ENCODE data around the gene TMEM121B. TPM values are rescaled to one million over a fixed set of nuclear protein-coding genes. Genes with fewer than 3 reads are reported as not detected.

Gene TMEM121B
- total and polyA plus RNA-seq, 9 donors: 0.12 to 1.1 (median 0.53) TPM

GRCh38 chr22:17079572-17079971 is 41.6 kb downstream of the TMEM121B start:
- no peak for TF ChIP-seq CTCF (IDR thresholded peaks at IDR 0.05)
- TF ChIP-seq POLR2A (IDR thresholded peaks at IDR 0.05): no peak
- TF ChIP-seq EP300 (IDR thresholded peaks at IDR 0.05): no peak
- DNase-seq: no peak
- 80 to 83% (median 82%) methylated on average over 4 of the region's 4 CpGs for WGBS, 3 donors
- Histone ChIP-seq H3K36me3 (no peaks in the 10 kb centered on the region), H3K27ac (no peak overlapping the region), H3K27me3 (no peaks in the 10 kb centered on the region), H3K9me3 (no peaks in the 10 kb centered on the region), H3K4me3 (no peak overlapping the region), H3K4me1 (ENCODE audit: insufficient read depth) (no peaks in the 10 kb centered on the region)
- intact Hi-C loops (cut with DNase I): no loop called here

- no peaks in the 10 kb centered on the region for H3K9me3 ChIP-seq
- intact Hi-C loops (cut with DNase I): no loop called here
- no peaks in the 10 kb centered on the region for H3K4me1 ChIP-seq (ENCODE audit: insufficient read depth)
- DNase-seq: no peak
- H3K27ac ChIP-seq: no peak overlapping the region
- TF ChIP-seq POLR2A (IDR thresholded peaks at IDR 0.05): no peak
- no peak for TF ChIP-seq EP300 (IDR thresholded peaks at IDR 0.05)
- H3K4me3 ChIP-seq: no peak overlapping the region
- no peaks in the 10 kb centered on the region for H3K27me3 ChIP-seq
- H3K36me3 ChIP-seq: no peaks in the 10 kb centered on the region
Observed at GRCh38 chr22:17077255-17077654, 43.9 kb downstream of the TMEM121B start.

GRCh38 chr22:17074648-17075002 is 46.5 kb downstream of the TMEM121B start:
- no peaks in the 10 kb centered on the region for H3K27me3 ChIP-seq
- no peaks in the 10 kb centered on the region for H3K9me3 ChIP-seq
- H3K4me3 ChIP-seq: no peak overlapping the region
- H3K27ac ChIP-seq: no peak overlapping the region
- no peaks in the 10 kb centered on the region for H3K36me3 ChIP-seq
- intact Hi-C loops (cut with DNase I): no loop called here
- no peak for TF ChIP-seq EP300 (IDR thresholded peaks at IDR 0.05)
- no peak for TF ChIP-seq POLR2A (IDR thresholded peaks at IDR 0.05)
- no peak for TF ChIP-seq CTCF (IDR thresholded peaks at IDR 0.05)
- H3K4me1 ChIP-seq (ENCODE audit: insufficient read depth): no peaks in the 10 kb centered on the region
- DNase-seq: no peak

GRCh38 chr22:17072877-17073276 is 48.3 kb downstream of the TMEM121B start:
- TF ChIP-seq EP300 (IDR thresholded peaks at IDR 0.05) (no peak), CTCF (IDR thresholded peaks at IDR 0.05) (no peak), POLR2A (IDR thresholded peaks at IDR 0.05) (no peak)
- no peak overlapping the region for H3K4me3 ChIP-seq
- DNase-seq: no peak
- H3K9me3 ChIP-seq: no peaks in the 10 kb centered on the region
- intact Hi-C loops (cut with DNase I): no loop called here
- no peaks in the 10 kb centered on the region for H3K4me1 ChIP-seq (ENCODE audit: insufficient read depth)
- no peaks in the 10 kb centered on the region for H3K36me3 ChIP-seq
- no peaks in the 10 kb centered on the region for H3K27me3 ChIP-seq
- 73 to 82% (median 81%) methylated on average over 1 of the region's 1 CpG for WGBS, 3 donors
- no peak overlapping the region for H3K27ac ChIP-seq

Other genes with a start within 250 kb of the TMEM121B start
- gene GAB4, start 113.1 kb downstream of the TMEM121B start, total RNA-seq: not detected
- not detected for gene GAB4, start 113.1 kb downstream of the TMEM121B start, polyA plus RNA-seq
- 10 to 100 TPM in 5 of 7 donors, 1 to 10 TPM in 2; 7.3 to 18.1 (median 14.0) TPM for gene IL17RA, start 36.4 kb downstream of the TMEM121B start, total RNA-seq
- gene IL17RA, start 36.4 kb downstream of the TMEM121B start, polyA plus RNA-seq: 10 to 100 TPM in 1 of 2 donors, 1 to 10 TPM in 1; 6.4 to 11.2 TPM
- 10 to 100 TPM; 17.2 to 29.5 (median 24.5) TPM for gene HDHD5, start 37.9 kb upstream of the TMEM121B start, total RNA-seq
- 10 to 100 TPM in 1 of 2 donors, 1 to 10 TPM in 1; 8.9 to 23.4 TPM for gene HDHD5, start 37.9 kb upstream of the TMEM121B start, polyA plus RNA-seq
- 10 to 100 TPM in 4 of 7 donors, 1 to 10 TPM in 3; 2.0 to 15.7 (median 12.3) TPM for gene ADA2, start 98.1 kb upstream of the TMEM121B start, total RNA-seq
- 10 to 100 TPM; 13.4 to 41.6 TPM for gene ADA2, start 98.1 kb upstream of the TMEM121B start, polyA plus RNA-seq
- gene CECR2, start 248.1 kb upstream of the TMEM121B start, total RNA-seq: 1 to 10 TPM in 5 of 7 donors, under 1 TPM in 2; 0.87 to 6.7 (median 2.6) TPM
- gene CECR2, start 248.1 kb upstream of the TMEM121B start, polyA plus RNA-seq: 1 to 10 TPM in 1 of 2 donors, under 1 TPM in 1; 0.99 to 1.1 TPM